ENCODE measurements around the gene KCNH2.

KCNH2 gene

GRCh38 chr7:150974468-150975391, 3.4 kb downstream of the KCNH2 start:
- H3K4me3 ChIP-seq (ENCODE audit: control insufficient read depth, low read depth, low read length) = peak overlapping the region; percentile 10
- DNase-seq (ENCODE audit: low read depth) = no peak
- TF ChIP-seq CTCF (conservative IDR thresholded peaks at IDR 0.05; ENCODE audit: control insufficient read depth, insufficient read depth, low read depth, low read length) = no peak

- DNase-seq (ENCODE audit: low read depth) = no peak
- H3K4me3 ChIP-seq (ENCODE audit: control insufficient read depth, low read depth, low read length) = no peak overlapping the region
- TF ChIP-seq CTCF (conservative IDR thresholded peaks at IDR 0.05; ENCODE audit: control insufficient read depth, insufficient read depth, low read depth, low read length) = no peak
Observed at GRCh38 chr7:150973571-150974451, 4.3 kb downstream of the KCNH2 start.

GRCh38 chr7:150972741-150973140, 5.4 kb downstream of the KCNH2 start:
- H3K4me3 ChIP-seq (ENCODE audit: control insufficient read depth, low read depth, low read length) = no peak overlapping the region
- no peak for DNase-seq (ENCODE audit: low read depth)
- no peak for TF ChIP-seq CTCF (conservative IDR thresholded peaks at IDR 0.05; ENCODE audit: control insufficient read depth, insufficient read depth, low read depth, low read length)

GRCh38 chr7:150972023-150972468, 6.1 kb downstream of the KCNH2 start:
- no peak for DNase-seq (ENCODE audit: low read depth)
- H3K4me3 ChIP-seq (ENCODE audit: control insufficient read depth, low read depth, low read length) = no peak overlapping the region
- no peak for TF ChIP-seq CTCF (conservative IDR thresholded peaks at IDR 0.05; ENCODE audit: control insufficient read depth, insufficient read depth, low read depth, low read length)

GRCh38 chr7:150971242-150972022, 6.7 kb downstream of the KCNH2 start:
- H3K4me3 ChIP-seq (ENCODE audit: control insufficient read depth, low read depth, low read length) = no peak overlapping the region
- TF ChIP-seq CTCF (conservative IDR thresholded peaks at IDR 0.05; ENCODE audit: control insufficient read depth, insufficient read depth, low read depth, low read length) = no peak
- DNase-seq (ENCODE audit: low read depth) = no peak

- no peak for DNase-seq (ENCODE audit: low read depth)
- no peak overlapping the region for H3K4me3 ChIP-seq (ENCODE audit: control insufficient read depth, low read depth, low read length)
- TF ChIP-seq CTCF (conservative IDR thresholded peaks at IDR 0.05; ENCODE audit: control insufficient read depth, insufficient read depth, low read depth, low read length) = no peak
Observed at GRCh38 chr7:150970424-150970823, 7.7 kb downstream of the KCNH2 start.

Measured in fibroblast of mammary gland (primary cell).